Omental fat pad (tissue), 4 donors: ENCODE measurements around the gene CNTROB. TPM values are rescaled to one million over a fixed set of nuclear protein-coding genes. Genes with fewer than 3 reads are reported as not detected.

Source experiments
- ATAC-seq: fragments of 150-250 bp; one replicate; pipeline ENCODE4 v1.9.1; 2016; ENCODE audit warnings: mild to moderate bottlenecking, moderate library complexity; ENCODE audit not compliant: low FRiP score
- DNase-seq: peaks from one replicate; pipeline ENCODE4 v3.0.0-alpha.2; 2019; ENCODE audit warnings: low spot score
- total RNA-seq, 4 donors: library from RNA; depleted of rRNA; stranded (reverse); fragments of >200 nt; gene quantifications; one replicate each; pipeline ENCODE4 v1.1.0, GENCODE V29; 2016
- TF ChIP-seq, protein P1 (sequence below), 3 donors: fragments of 450-650 bp; IDR thresholded peaks; one replicate each; pipeline ENCODE4 v1.5.1; 2016 to 2017; ENCODE audit warnings: antibody characterized with exemption in 3 of 3, mild to moderate bottlenecking in 3 of 3, moderate library complexity in 2 of 3

Gene CNTROB
- total RNA-seq, 4 donors from 2014 or later, result 14.8 to 24.7 (median 19.8) TPM

DNA sequence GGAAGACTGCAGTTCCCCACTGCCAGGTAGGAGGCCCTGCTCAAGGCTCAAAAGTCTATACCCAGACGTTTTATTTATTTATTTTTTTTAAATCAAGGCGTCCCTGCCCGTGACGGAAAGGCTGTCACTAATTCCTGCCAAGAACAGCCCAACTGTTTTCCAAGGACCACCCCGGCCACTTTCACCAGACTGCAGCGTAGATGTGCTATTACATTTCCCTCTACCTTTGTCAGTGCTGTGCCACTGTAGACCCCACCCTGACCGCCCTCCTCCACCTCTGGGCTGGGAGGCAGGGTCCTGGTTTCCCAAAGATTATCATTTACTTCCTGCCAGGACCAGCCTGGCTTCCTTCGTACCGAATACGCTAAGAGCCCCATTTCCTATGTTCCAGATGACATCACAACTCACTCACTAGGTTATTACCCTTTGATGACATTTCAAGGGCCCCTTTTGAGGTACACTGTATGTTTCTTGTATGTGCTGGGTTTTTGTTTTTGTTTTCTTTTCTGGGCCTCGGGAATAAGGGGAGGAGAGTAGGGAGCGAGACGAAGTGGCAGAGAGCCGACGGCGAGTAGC, 9.6 kb upstream of the CNTROB start:
- DNase-seq (no peak), ATAC-seq (peak; percentile 11)
- TF ChIP-seq, protein P1, sequence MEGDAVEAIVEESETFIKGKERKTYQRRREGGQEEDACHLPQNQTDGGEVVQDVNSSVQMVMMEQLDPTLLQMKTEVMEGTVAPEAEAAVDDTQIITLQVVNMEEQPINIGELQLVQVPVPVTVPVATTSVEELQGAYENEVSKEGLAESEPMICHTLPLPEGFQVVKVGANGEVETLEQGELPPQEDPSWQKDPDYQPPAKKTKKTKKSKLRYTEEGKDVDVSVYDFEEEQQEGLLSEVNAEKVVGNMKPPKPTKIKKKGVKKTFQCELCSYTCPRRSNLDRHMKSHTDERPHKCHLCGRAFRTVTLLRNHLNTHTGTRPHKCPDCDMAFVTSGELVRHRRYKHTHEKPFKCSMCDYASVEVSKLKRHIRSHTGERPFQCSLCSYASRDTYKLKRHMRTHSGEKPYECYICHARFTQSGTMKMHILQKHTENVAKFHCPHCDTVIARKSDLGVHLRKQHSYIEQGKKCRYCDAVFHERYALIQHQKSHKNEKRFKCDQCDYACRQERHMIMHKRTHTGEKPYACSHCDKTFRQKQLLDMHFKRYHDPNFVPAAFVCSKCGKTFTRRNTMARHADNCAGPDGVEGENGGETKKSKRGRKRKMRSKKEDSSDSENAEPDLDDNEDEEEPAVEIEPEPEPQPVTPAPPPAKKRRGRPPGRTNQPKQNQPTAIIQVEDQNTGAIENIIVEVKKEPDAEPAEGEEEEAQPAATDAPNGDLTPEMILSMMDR (IDR thresholded peaks at IDR 0.05), result no peak

GRCh38 chr17:7922845-7923628, 9.0 kb upstream of the CNTROB start:
- ATAC-seq (peak; percentile 72), DNase-seq (peak; percentile 66)
- TF ChIP-seq, protein P1 (IDR thresholded peaks at IDR 0.05), result no peak

- TF ChIP-seq, protein P1 (IDR thresholded peaks at IDR 0.05), result no peak
- no peak for ATAC-seq
- no peak for DNase-seq
Observed at GRCh38 chr17:7927596-7927995, 4.4 kb upstream of the CNTROB start.

GRCh38 chr17:7929158-7930023, 2.6 kb upstream of the CNTROB start, which contains the start of gene KCNAB3:
TSS of gene KCNAB3 (minus strand) at chr17:7929856. CDS start at chr17:7929435, 421 bp downstream.
- TF ChIP-seq, protein P1 (IDR thresholded peaks at IDR 0.05), result no peak
- DNase-seq (no peak), ATAC-seq (no peak)

GRCh38 chr17:7930841-7931631, 970 bp upstream of the CNTROB start:
- ATAC-seq, result no peak

GRCh38 chr17:7932483-7932891, 481 bp downstream of the CNTROB start:
- DNase-seq (no peak), ATAC-seq (no peak)
- TF ChIP-seq, protein P1 (IDR thresholded peaks at IDR 0.05), result no peak

More at GRCh38 chr17:7930841-7931631, 970 bp upstream of the CNTROB start:
- DNase-seq, result no peak
- TF ChIP-seq, protein P1 (IDR thresholded peaks at IDR 0.05), result no peak
